Peyer's patch (tissue), 4 donors: ENCODE results near the gene SLC13A5.

Source experiments
- CTCF ChIP-seq, 6 experiments: fragments of 450-650 bp in 4 of 6; fragments of 200-600 bp in 2 of 6; sonication (generic) in 1 of 6; IDR thresholded peaks; one replicate each; pipeline ENCODE4 v1.5.1; 2017 to 2019; ENCODE audit warnings: antibody characterized with exemption in 6 of 6, mild to moderate bottlenecking in 3 of 6, moderate library complexity in 1 of 6
- POLR2A ChIP-seq, 2 donors: fragments of 450-650 bp; IDR thresholded peaks; one replicate each; pipeline ENCODE4 v1.5.1; 2017; ENCODE audit warnings: antibody characterized with exemption in 2 of 2, mild to moderate bottlenecking in 2 of 2, moderate library complexity in 2 of 2

GRCh38 chr17:6749519-6749918 lies 36.4 kb upstream of the SLC13A5 start:
- no peak for TF ChIP-seq POLR2A (IDR thresholded peaks at IDR 0.05)
- no peak for TF ChIP-seq CTCF (IDR thresholded peaks at IDR 0.05)
